ENCODE data around the gene ITGA4.

DNA sequence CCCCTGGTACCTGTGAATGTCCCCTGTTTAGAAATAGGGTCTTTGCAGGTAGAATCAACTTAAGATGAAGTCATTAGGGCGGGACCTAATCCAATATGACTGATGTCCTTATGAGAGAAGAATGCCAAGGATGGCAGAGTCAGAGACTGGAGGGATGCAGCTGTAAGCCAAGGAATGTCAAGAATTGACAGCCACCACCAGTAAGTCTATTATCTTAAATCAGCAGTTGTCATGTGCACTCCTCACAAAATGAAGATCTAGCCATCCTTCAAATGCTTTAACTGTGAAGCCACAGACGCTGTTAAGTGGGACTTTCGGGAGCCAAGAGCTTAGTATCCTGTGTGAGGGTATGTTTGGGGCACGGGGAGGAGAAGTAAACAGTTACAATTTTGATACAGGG lies 83.2 kb downstream of the ITGA4 start:
- TF ChIP-seq, protein P1, sequence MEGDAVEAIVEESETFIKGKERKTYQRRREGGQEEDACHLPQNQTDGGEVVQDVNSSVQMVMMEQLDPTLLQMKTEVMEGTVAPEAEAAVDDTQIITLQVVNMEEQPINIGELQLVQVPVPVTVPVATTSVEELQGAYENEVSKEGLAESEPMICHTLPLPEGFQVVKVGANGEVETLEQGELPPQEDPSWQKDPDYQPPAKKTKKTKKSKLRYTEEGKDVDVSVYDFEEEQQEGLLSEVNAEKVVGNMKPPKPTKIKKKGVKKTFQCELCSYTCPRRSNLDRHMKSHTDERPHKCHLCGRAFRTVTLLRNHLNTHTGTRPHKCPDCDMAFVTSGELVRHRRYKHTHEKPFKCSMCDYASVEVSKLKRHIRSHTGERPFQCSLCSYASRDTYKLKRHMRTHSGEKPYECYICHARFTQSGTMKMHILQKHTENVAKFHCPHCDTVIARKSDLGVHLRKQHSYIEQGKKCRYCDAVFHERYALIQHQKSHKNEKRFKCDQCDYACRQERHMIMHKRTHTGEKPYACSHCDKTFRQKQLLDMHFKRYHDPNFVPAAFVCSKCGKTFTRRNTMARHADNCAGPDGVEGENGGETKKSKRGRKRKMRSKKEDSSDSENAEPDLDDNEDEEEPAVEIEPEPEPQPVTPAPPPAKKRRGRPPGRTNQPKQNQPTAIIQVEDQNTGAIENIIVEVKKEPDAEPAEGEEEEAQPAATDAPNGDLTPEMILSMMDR (IDR thresholded peaks at IDR 0.05), result no peak
- TF ChIP-seq POLR2A (IDR thresholded peaks at IDR 0.05), result no peak
